GM10248 (cell line): ENCODE data around the gene RO60.

ENCODE experiments used
- CTCF ChIA-PET: fragments of 300-600 bp; sonication (Branson Sonifier 250); formaldehyde crosslinking; extraction: SDS; loops from one replicate; lab custom pipeline; 2021; ENCODE audit warnings: antibody characterized with exemption; lab: Yijun Ruan, JAX
- POLR2A ChIA-PET: fragments of 350-650 bp; sonication (Branson Sonifier 250); formaldehyde crosslinking; extraction: SDS; loops from one replicate; lab custom pipeline; 2020; ENCODE audit warnings: antibody characterized with exemption; lab: Yijun Ruan, JAX
- DNase-seq: peaks from one replicate; pipeline ENCODE4 v3.0.0; 2012; ENCODE audit errors: extremely low spot score
- CTCF ChIP-seq: IDR thresholded peaks from 2 replicates; pipeline ENCODE4 v1.5.1; 2012; ENCODE audit warnings: mild to moderate bottlenecking, low read depth; ENCODE audit errors: extremely low read depth, missing control alignments, control extremely low read depth

The RO60 gene

GRCh38 chr1:193068013-193068412 is 8.6 kb downstream of the RO60 start:
- POLR2A ChIA-PET = interaction anchor here (1.4 kb wide), 1 partner anchor 37 kb away, joined by 5 read pairs; the partner anchor contains the start of gene GLRX2
- no peak for TF ChIP-seq CTCF

GRCh38 chr1:193069748-193070385 is 10.5 kb downstream of the RO60 start:
- TF ChIP-seq CTCF = no peak
- DNase-seq = no peak
- ChIA-PET POLR2A (no interaction called here), CTCF (interaction anchor here (0.6 to 3.6 kb wide), 9 partner anchors 10 to 554 kb away, joined by 3 to 21 read pairs (median 3); partner anchors contain the start of genes RO60 and UCHL5)

More at GRCh38 chr1:193068013-193068412, 8.6 kb downstream of the RO60 start:
- no peak for DNase-seq
- CTCF ChIA-PET = interaction anchor here (1.5 kb wide), 1 partner anchor 37 kb away, joined by 3 read pairs; the partner anchor contains the start of gene GLRX2

- CTCF ChIA-PET = interaction anchor here (0.9 to 3.6 kb wide), 9 partner anchors 10 to 555 kb away, joined by 3 to 21 read pairs (median 4); partner anchors contain the start of genes RO60 and UCHL5
- no peak for TF ChIP-seq CTCF
- POLR2A ChIA-PET = interaction anchor here (1.0 kb wide), 1 partner anchor 12 kb away, joined by 3 read pairs; no protein-coding TSS in a partner anchor
- DNase-seq = no peak
Observed at GRCh38 chr1:193070386-193070753, 11.0 kb downstream of the RO60 start.

GRCh38 chr1:193070942-193071341 is 11.5 kb downstream of the RO60 start:
- DNase-seq = no peak
- ChIA-PET POLR2A (interaction anchor here (1.0 kb wide), 1 partner anchor 12 kb away, joined by 3 read pairs; no protein-coding TSS in a partner anchor), CTCF (interaction anchor here (1.1 to 3.6 kb wide), 7 partner anchors 12 to 555 kb away, joined by 3 to 21 read pairs (median 4); partner anchors contain the start of genes RO60 and UCHL5)

GRCh38 chr1:193077991-193078390 is 18.6 kb downstream of the RO60 start:
- POLR2A ChIA-PET = no interaction called here
- TF ChIP-seq CTCF = no peak
- DNase-seq = no peak
- CTCF ChIA-PET = interaction anchor here (1.4 kb wide), 1 partner anchor 21 kb away, joined by 3 read pairs; no protein-coding TSS in a partner anchor

More at GRCh38 chr1:193070942-193071341, 11.5 kb downstream of the RO60 start:
- no peak for TF ChIP-seq CTCF

- CTCF ChIA-PET = interaction anchor here (1.3 kb wide), 1 partner anchor 9 kb away, joined by 4 read pairs; no protein-coding TSS in a partner anchor
- no peak for DNase-seq
- TF ChIP-seq CTCF = no peak
- POLR2A ChIA-PET = no interaction called here
Observed at GRCh38 chr1:193079187-193079586, 19.8 kb downstream of the RO60 start.
